Measurements from ENCODE around the gene LZIC. TPM values are rescaled to one million over a fixed set of nuclear protein-coding genes. Genes with fewer than 3 reads are reported as not detected.

The LZIC gene
- total and polyA plus RNA-seq, 9 of the 15 experiments (the other 6 are each of a cell fraction or from before 2014, with no cell fraction given) = 32.9 to 109 (median 61.7) TPM

GRCh38 chr1:9942939-9943788, at the start of gene LZIC, which contains the start of gene NMNAT1 (continued):
- TF ChIP-seq PREB (CRISPR knock-in tag; IDR thresholded peaks at IDR 0.05) = peak; percentile 91; the same call in 1 of the 2 replicates
- TF ChIP-seq POLR2A (conservative IDR thresholded peaks at IDR 0.05) = peak; percentile 98
- TF ChIP-seq RBFOX2 (IDR thresholded peaks at IDR 0.05; ENCODE audit: low read depth, low read length) = peak; percentile 97
- TF ChIP-seq POLR2AphosphoS2 (IDR thresholded peaks at IDR 0.05; ENCODE audit: low read length) = no peak
- TF ChIP-seq FOXM1 (IDR thresholded peaks at IDR 0.05; ENCODE audit: low read depth) = 0 out of 2 replicates have a peak, but pooled peaks have one; percentile 14
- TF ChIP-seq FOXM1 (CRISPR knock-in tag; IDR thresholded peaks at IDR 0.05; ENCODE audit: low read depth) = no peak
- TF ChIP-seq ZNF395 (CRISPR knock-in tag; IDR thresholded peaks at IDR 0.05) = peak; percentile 97
- TF ChIP-seq SREBF1 (IDR thresholded peaks at IDR 0.05; ENCODE audit: borderline replicate concordance, low read depth, low read length) = peak; percentile 53; the same call in 1 of the 2 replicates
- TF ChIP-seq ZNF197 (CRISPR knock-in tag; IDR thresholded peaks at IDR 0.05; ENCODE audit: low read depth) = peak; percentile 79
- TF ChIP-seq PYGO2 (tag; IDR thresholded peaks at IDR 0.05) = no peak
- TF ChIP-seq XRCC3 (IDR thresholded peaks at IDR 0.05) = no peak
- no peak for TF ChIP-seq RBM15 (IDR thresholded peaks at IDR 0.05; ENCODE audit: insufficient read depth, low read length)
- TF ChIP-seq MTF1 (CRISPR knock-in tag; IDR thresholded peaks at IDR 0.05; ENCODE audit: borderline replicate concordance) = no peak
- no peak for TF ChIP-seq PRMT5 (CRISPR knock-in tag; IDR thresholded peaks at IDR 0.05)
- TF ChIP-seq MAFG (tag; conservative IDR thresholded peaks at IDR 0.05) = no peak
- no peak for TF ChIP-seq EWSR1 (IDR thresholded peaks at IDR 0.05; ENCODE audit: borderline replicate concordance, low read depth, partially characterized antibody)
- TF ChIP-seq HNRNPLL (IDR thresholded peaks at IDR 0.05; ENCODE audit: low read depth, low read length, poor library complexity, severe bottlenecking) = no peak
- peak; percentile 13 for TF ChIP-seq SP2 (IDR thresholded peaks at IDR 0.05; ENCODE audit: extremely low read depth, low read depth, low read length, poor library complexity, severe bottlenecking)
- no peak for TF ChIP-seq BCL6 (CRISPR knock-in tag; IDR thresholded peaks at IDR 0.05)
- TF ChIP-seq ELF4 (CRISPR knock-in tag; IDR thresholded peaks at IDR 0.05) = no peak
- no peak; the same call in 1 of the 2 replicates for TF ChIP-seq ZNF707 (CRISPR knock-in tag; conservative IDR thresholded peaks at IDR 0.05)
- TF ChIP-seq ZFP36 (IDR thresholded peaks at IDR 0.05; ENCODE audit: low read depth, low read length, partially characterized antibody) = no peak
- peak; percentile 88 for TF ChIP-seq TOE1 (IDR thresholded peaks at IDR 0.05; ENCODE audit: borderline replicate concordance)
- TF ChIP-seq TOE1 (CRISPR knock-in tag; IDR thresholded peaks at IDR 0.05; ENCODE audit: borderline replicate concordance, low read depth) = no peak
- peak; percentile 90; the same call in 1 of the 2 replicates for TF ChIP-seq GTF2F1 (IDR thresholded peaks at IDR 0.05; ENCODE audit: low read depth, low read length)
- peak; percentile 91; the same call in 1 of the 2 replicates for TF ChIP-seq THRAP3 (IDR thresholded peaks at IDR 0.05; ENCODE audit: borderline replicate concordance)
- TF ChIP-seq CBX3 (IDR thresholded peaks at IDR 0.05; ENCODE audit: borderline replicate concordance in 1 of 2, low read length in 2 of 2) = peak in 1 of 2 experiments; percentile 88; a peak in 2 of 3 replicates

All from K562 (cell line).